ENCODE measurements around the gene TMPRSS2. TPM values are rescaled to one million over a fixed set of nuclear protein-coding genes. Genes with fewer than 3 reads are reported as not detected.

Gene TMPRSS2
- total RNA-seq, 1 experiment from 2014 or later, result 1.1 TPM

- RAD21 ChIA-PET (ENCODE audit: low non-redundant PET in 1 of 2, low total read pairs in 2 of 2, uncharacterized antibody in 2 of 2, unreplicated experiment in 2 of 2), result no interaction called here
- TF ChIP-seq RAD21 (IDR thresholded peaks at IDR 0.05; ENCODE audit: low read depth) (no peak), SRF (IDR thresholded peaks at IDR 0.05; ENCODE audit: low read depth) (no peak), SP1 (IDR thresholded peaks at IDR 0.05; ENCODE audit: low read depth) (no peak), JUND (IDR thresholded peaks at IDR 0.05) (no peak), POLR2AphosphoS5 (IDR thresholded peaks at IDR 0.05; ENCODE audit: low read depth, low read length) (no peak), MAX (IDR thresholded peaks at IDR 0.05) (no peak)
- ATAC-seq (no peak), DNase-seq (ENCODE audit: low read depth, low spot score) (no peak)
- Histone ChIP-seq H3K4me1 (ENCODE audit: control insufficient read depth in 1 of 2, insufficient read depth in 2 of 2, low read length in 2 of 2) (no peaks in the 10 kb centered on the region), H3K4me3 (replicated peaks in 1 of 2; ENCODE audit: low read depth in 1 of 2, low read length in 2 of 2) (no peak overlapping the region), H3K9ac (ENCODE audit: low read length) (no peak overlapping the region), H3K27ac (ENCODE audit: low read depth, low read length) (no peak overlapping the region), H3K4me2 (ENCODE audit: low read length) (no peak overlapping the region), H3K79me2 (ENCODE audit: insufficient read depth, low read length) (no peaks in the 10 kb centered on the region), H3K9me2 (ENCODE audit: insufficient read depth) (no peaks in the 10 kb centered on the region), H2AFZ (ENCODE audit: low read depth, low read length, poor library complexity, severe bottlenecking) (no peak overlapping the region), H3K36me3 (ENCODE audit: control insufficient read depth in 1 of 2, insufficient read depth in 2 of 2, low read length in 2 of 2) (no peaks in the 10 kb centered on the region), H4K20me1 (ENCODE audit: insufficient read depth) (no peaks in the 10 kb centered on the region), H3K9me3 (ENCODE audit: control insufficient read depth in 1 of 2, insufficient read depth in 1 of 2, low read depth in 1 of 2, low read length in 2 of 2) (no peaks in the 10 kb centered on the region), H3K27me3 (ENCODE audit: insufficient read depth, low read length) (no peaks in the 10 kb centered on the region)
- POLR2A ChIA-PET, result no interaction called here
- intact Hi-C loops (cut with micrococcal nuclease), result no loop called here
- no TSS peak for BruUV-seq (replicated peaks)
- CTCF ChIA-PET, result no interaction called here
These were observed 66.4 kb downstream of the TMPRSS2 start for GRCh38 chr21:41441546-41441945.

- no peak overlapping the region for H3K9ac ChIP-seq (ENCODE audit: low read length)
- no peaks in the 10 kb centered on the region for H3K36me3 ChIP-seq (ENCODE audit: control insufficient read depth in 1 of 2, insufficient read depth in 2 of 2, low read length in 2 of 2)
- H3K4me1 ChIP-seq (ENCODE audit: control insufficient read depth in 1 of 2, insufficient read depth in 2 of 2, low read length in 2 of 2), result no peaks in the 10 kb centered on the region
- no peaks in the 10 kb centered on the region for H3K27me3 ChIP-seq (ENCODE audit: insufficient read depth, low read length)
- H3K79me2 ChIP-seq (ENCODE audit: insufficient read depth, low read length), result no peaks in the 10 kb centered on the region
- BruUV-seq (replicated peaks), result no TSS peak
- ATAC-seq, result no peak
- no peaks in the 10 kb centered on the region for H3K9me2 ChIP-seq (ENCODE audit: insufficient read depth)
- no peaks in the 10 kb centered on the region for H4K20me1 ChIP-seq (ENCODE audit: insufficient read depth)
- H3K27ac ChIP-seq (ENCODE audit: low read depth, low read length), result no peak overlapping the region
- ChIA-PET POLR2A (no interaction called here), RAD21 (ENCODE audit: low non-redundant PET in 1 of 2, low total read pairs in 2 of 2, uncharacterized antibody in 2 of 2, unreplicated experiment in 2 of 2) (no interaction called here), CTCF (no interaction called here)
- peaks cover 0 to 9% of the 10 kb centered on the region in 2 experiments; a peak in 2 of 4 replicates for H3K9me3 ChIP-seq (ENCODE audit: control insufficient read depth in 1 of 2, insufficient read depth in 1 of 2, low read depth in 1 of 2, low read length in 2 of 2)
- no peak overlapping the region for H3K4me3 ChIP-seq (replicated peaks in 1 of 2; ENCODE audit: low read depth in 1 of 2, low read length in 2 of 2)
- H3K4me2 ChIP-seq (ENCODE audit: low read length), result no peak overlapping the region
- DNase-seq (ENCODE audit: low read depth, low spot score), result no peak
- no peak for TF ChIP-seq ZNF274 (IDR thresholded peaks at IDR 0.05; ENCODE audit: low read depth, low read length)
- TF ChIP-seq EZH2phosphoT487 (IDR thresholded peaks at IDR 0.05; ENCODE audit: borderline replicate concordance), result no peak
- TF ChIP-seq CEBPB (IDR thresholded peaks at IDR 0.05; ENCODE audit: low read depth), result no peak
- TF ChIP-seq ELF1 (IDR thresholded peaks at IDR 0.05; ENCODE audit: borderline replicate concordance, low read depth), result no peak
- no peak for TF ChIP-seq RAD21 (IDR thresholded peaks at IDR 0.05; ENCODE audit: low read depth)
- TF ChIP-seq POLR2A (IDR thresholded peaks at IDR 0.05; ENCODE audit: borderline replicate concordance, extremely low read depth, insufficient read depth, insufficient read length), result no peak
- no peak for TF ChIP-seq CTCF (IDR thresholded peaks at IDR 0.05 in 2 of 3, conservative IDR thresholded peaks at IDR 0.05 in 1 of 3; ENCODE audit: borderline replicate concordance in 1 of 3, insufficient read depth in 1 of 3, low read depth in 2 of 3, low read length in 2 of 3)
- no peak for TF ChIP-seq POLR2AphosphoS5 (IDR thresholded peaks at IDR 0.05; ENCODE audit: low read depth, low read length)
- TF ChIP-seq CBX3 (IDR thresholded peaks at IDR 0.05; ENCODE audit: low read depth), result no peak
- TF ChIP-seq SP1 (IDR thresholded peaks at IDR 0.05; ENCODE audit: low read depth), result no peak
- no peak for TF ChIP-seq SRF (IDR thresholded peaks at IDR 0.05; ENCODE audit: low read depth)
- TF ChIP-seq TCF7L2 (IDR thresholded peaks at IDR 0.05; ENCODE audit: borderline replicate concordance, extremely low read depth, insufficient read depth, insufficient read length), result no peak
- no peak for TF ChIP-seq JUND (IDR thresholded peaks at IDR 0.05)
- no peak for TF ChIP-seq FOSL1 (IDR thresholded peaks at IDR 0.05; ENCODE audit: low read depth)
- no peak for TF ChIP-seq ZFX (IDR thresholded peaks at IDR 0.05)
- no peak for TF ChIP-seq YY1 (IDR thresholded peaks at IDR 0.05; ENCODE audit: extremely low read depth, insufficient replicate concordance, low read depth, low read length)
- no peak for TF ChIP-seq ZBTB33 (IDR thresholded peaks at IDR 0.05; ENCODE audit: extremely low read depth, insufficient replicate concordance, low read length)
- no peak overlapping the region for H2AFZ ChIP-seq (ENCODE audit: low read depth, low read length, poor library complexity, severe bottlenecking)
- intact Hi-C loops (cut with micrococcal nuclease), result no loop called here
These were observed 68.7 kb downstream of the TMPRSS2 start for GRCh38 chr21:41439248-41439647.

Data from HCT116 (cell line).